Hematopoietic multipotent progenitor cell treated with erythropoietin and hydrocortisone succinate and interleukin-3 and kit ligand, for 6 days (in vitro differentiated cells): ENCODE results near the gene HDDC3.
"Not testable (repeated sequence)": the region's sequence is repeated elsewhere in the genome, so short reads cannot be mapped to it uniquely, and the experiment has no call there.

ENCODE experiments used
- DNase-seq: peaks from one replicate; pipeline ENCODE4 v3.0.0-alpha.2; 2015

Gene HDDC3

DNA sequence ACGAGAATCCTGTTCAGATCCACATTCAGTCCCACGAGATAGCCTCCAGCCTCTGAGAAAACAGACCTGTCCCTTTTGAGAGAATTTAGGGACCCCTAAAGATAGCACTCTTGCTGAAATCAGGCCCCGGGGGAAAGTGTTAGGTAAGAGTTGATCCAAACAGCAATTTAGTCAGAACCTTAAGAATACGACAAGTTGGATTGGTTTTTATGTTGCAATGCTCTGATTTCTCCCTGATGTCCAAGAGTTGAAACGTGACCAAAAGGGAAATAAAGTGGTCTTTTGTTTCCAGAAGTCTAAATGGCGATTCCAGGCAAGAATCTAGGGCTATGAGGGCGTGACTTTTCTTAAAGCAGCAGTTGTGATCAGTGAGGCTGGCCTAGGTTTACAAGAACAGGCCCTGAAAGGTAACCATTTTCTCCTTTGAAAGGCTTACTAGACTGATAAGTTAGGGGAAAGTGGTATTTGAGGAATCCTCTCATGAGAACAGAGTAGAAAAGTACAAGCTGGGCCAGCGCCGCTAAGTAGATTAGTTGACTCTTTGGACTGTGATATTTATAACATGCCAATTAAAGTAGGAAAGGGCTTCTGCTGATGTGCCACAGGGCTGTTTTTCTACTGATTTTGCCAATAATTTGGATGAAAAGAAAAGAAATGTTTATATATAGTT, 24.4 kb downstream of the HDDC3 start:
- no peak for DNase-seq

DNA sequence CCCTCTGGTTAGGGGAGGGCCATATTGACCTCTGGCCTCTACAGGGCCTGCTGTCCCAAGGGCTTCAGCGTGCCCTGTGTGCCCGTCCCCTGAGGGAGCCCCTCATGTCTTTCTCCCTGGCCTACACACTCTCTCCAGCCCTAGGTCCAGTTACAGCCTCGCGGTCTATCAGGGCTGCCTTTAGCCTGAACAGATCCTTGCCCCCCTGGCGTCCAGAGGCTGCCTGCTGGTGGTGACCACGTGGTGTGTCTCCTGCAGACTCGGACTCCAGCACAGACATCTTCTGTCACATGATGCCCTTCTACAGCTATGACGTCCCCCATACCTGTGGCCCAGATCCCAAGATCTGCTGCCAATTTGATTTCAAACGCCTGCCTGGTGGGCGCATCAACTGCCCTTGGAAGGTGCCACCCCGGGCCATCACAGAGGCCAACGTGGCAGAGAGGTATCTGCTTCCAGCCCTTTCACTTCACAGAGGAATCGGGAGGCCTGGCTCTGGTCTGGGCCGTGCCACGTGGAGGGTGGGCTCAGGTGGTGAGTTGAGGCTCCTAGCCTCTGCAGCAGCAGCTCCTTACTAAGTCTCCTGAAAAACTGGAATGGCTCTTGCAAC, 25.2 kb downstream of the HDDC3 start:
- DNase-seq = no peak

- DNase-seq = no peak
Observed at GRCh38 chr15:90906181-90906849, 26.0 kb downstream of the HDDC3 start.

DNA sequence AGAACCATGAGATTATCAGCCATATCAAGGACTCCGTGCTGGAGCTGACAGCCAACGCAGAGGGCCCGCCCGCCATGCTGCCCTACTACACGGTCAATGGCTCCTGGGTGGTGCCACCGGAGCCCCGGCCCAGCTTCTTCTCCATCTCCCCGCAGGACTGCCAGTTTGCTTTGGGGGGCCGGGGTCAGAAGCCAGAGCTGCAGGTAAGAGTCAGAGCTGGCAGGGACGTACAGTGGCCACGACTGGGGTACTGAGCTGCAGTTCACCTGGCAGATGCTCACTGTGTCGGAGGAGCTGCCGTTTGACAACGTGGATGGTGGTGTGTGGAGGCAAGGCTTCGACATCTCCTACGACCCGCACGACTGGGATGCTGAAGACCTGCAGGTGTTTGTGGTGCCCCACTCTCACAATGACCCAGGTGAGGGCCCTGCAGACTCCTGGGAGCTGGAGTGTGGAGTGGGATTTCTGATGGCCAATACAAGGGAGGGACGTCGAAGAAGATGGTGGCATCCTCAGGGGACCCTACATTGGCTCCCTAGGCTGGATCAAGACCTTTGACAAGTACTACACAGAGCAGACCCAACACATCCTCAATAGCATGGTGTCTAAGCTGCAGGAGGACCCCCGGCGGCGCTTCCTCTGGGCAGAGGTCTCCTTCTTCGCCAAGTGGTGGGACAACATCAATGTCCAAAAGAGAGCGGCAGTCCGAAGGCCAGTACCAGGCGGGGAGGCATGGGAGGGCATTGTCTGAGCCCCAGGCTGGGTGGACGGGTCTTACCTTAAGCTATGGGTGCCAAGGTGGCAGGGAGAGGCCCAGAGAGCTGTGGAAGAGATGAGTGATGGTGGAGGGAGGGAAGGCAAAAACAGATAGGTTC, 26.8 kb downstream of the HDDC3 start:
- DNase-seq = no peak

DNA sequence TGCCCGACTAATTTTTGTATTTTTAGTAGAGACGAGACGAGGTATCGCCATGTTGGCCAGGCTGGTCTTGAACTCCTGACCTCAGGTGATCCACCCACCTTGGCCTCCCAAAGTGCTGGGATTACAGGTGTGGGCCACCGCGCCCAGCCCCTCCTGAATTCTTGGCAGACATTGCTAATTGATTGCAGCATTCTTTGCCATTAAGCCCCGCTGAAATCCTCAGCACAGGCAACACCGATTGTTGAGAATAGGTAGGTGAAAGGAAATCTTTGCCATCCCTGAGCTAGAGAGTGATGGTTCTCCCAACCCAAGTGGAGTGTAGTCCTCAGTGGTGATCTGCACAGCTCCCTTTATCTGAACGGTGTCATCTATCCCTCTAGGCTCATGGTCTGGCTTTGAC, 27.6 kb downstream of the HDDC3 start:
- no peak for DNase-seq

GRCh38 chr15:90903733-90904536, 28.4 kb downstream of the HDDC3 start:
- DNase-seq = peak; percentile 81

- DNase-seq = peak; percentile 96
Observed at GRCh38 chr15:90902840-90903732, 29.3 kb downstream of the HDDC3 start, which contains the start of gene MAN2A2. Gene MAN2A2, plus strand, starts transcription at chr15:90903302. Its CDS starts 906 bp downstream, at chr15:90904208.

DNA sequence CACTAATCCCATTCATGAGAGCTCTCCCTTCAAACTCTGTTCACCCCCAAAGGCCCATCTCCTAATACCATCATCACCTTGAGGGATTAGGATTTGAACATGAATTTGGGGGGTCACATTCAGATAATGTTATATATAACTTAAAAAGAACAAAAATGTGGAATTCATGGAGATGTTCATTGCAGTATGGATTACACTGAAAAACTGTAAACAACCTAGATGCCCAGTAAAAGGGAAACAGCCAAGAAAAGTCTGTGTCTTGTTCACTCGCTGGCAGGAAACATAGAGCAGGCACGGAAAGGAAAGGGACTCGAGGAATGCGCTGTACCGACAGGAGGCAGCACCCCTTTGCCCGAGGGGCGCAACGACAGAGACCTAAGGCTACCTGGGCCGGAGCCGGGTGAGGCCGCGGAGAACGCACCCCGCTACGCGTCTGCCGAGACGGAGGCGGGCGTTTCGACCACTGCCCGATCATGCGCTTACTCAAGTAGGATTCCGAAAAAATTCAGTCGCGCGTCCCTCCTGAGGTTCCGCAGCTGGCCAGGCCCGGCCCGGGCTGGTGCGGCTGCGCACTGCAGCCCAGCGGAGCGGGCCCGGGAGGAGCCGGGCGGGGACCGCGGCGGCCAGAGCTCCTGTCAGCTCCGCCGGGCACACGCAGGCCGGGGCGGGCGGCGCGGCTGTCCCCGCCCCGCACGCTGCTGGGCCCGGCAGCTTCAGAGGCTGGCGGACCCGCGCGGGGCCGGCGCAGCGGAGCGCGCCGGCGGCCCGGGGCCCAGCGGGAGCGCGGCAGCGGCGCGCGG, 30.1 kb downstream of the HDDC3 start:
- DNase-seq = peak; percentile 79

DNA sequence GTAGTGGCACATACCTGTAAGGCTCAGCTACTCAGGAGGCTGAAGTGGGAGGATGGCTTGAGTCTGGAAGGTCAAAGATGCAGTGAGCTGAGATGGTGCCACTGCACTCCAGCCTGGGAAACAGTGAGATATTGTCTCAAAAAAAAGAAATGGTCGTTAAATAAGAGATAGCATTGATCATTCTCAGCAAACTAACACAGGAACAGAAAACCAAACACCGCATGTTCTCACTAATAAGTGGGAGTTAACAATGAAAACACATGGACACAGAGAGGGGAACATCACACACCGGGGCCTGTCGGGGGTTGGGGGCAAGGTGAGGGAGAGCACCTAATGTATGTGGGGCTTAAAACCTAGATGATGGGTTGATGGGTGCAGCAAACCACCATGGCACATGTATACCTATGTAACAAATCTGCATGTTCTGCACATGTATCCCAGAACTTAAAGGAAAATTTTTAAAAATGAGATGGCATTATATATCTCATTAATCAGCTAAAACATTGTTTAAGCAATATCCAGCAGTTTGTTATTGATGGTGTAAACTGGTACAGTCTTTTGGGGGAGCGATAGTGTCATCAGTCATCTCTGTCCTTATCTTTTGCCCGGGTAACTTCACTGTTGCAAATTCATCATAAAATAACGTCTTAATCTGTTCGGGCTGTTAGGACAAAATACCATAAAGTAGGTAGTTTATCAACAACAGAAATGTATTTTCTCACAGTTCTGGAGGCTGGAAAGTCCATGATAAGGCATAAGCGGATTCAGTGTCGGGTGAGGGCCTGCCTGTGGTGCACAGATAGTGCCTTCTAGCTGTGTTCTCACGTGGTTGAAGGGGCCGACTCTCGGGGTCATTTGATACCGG, 30.9 kb downstream of the HDDC3 start:
- peak; percentile 99 for DNase-seq

GRCh38 chr15:90897131-90897655, 35.2 kb downstream of the HDDC3 start:
- not testable (repeated sequence) for DNase-seq

- DNase-seq = peak; percentile 73
Observed at GRCh38 chr15:90895571-90896117, 36.7 kb downstream of the HDDC3 start.

- no peak for DNase-seq
Observed at GRCh38 chr15:90893175-90894090, 38.9 kb downstream of the HDDC3 start.

GRCh38 chr15:90892498-90893174, 39.7 kb downstream of the HDDC3 start:
- DNase-seq = no peak

DNA sequence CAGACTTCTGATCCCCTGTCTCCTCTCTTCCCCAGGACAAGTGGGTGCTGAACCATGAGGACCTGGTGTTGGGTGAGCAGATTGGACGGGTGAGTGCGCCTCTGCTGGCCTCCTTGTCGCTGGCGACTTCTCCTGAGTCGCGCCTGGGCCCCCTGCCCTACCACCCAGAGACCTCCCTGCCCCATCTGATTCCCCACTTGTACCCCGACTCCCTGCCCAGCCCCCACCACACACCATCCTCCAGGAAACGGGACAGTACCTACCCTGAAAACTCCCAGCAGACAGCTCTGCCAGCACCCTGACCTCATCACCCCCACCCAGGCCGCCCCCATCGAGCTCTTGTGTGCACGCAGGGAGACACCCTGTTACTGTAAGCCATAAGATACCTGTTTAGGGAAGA, 40.3 kb downstream of the HDDC3 start:
- no peak for DNase-seq

- no peak for DNase-seq
Observed at GRCh38 chr15:90891346-90891949, 40.9 kb downstream of the HDDC3 start.

DNA sequence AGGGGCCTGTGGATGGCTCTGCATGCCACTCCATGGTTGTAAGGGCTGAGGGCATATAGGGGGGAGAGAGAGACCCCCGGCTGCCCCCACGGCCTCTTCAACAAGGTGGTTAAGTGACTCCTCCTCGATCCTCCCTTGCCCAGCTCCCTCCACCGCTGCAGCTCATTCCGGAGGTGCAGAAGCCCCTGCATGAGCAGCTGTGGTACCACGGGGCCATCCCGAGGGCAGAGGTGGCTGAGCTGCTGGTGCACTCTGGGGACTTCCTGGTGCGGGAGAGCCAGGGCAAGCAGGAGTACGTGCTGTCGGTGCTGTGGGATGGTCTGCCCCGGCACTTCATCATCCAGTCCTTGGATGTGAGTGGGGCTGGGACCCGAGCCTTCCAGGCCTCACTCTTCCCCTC, 41.5 kb downstream of the HDDC3 start:
- DNase-seq = no peak
